HL-60 (cell line): Measurements from ENCODE around the gene KANK4.

ENCODE experiments used
- SPI1 ChIP-seq: IDR thresholded peaks from 2 replicates; pipeline ENCODE4 v1.6.1; 2012; ENCODE audit warnings: low read depth, mild to moderate bottlenecking, borderline replicate concordance
- TF ChIP-seq, protein P1 (sequence below): IDR thresholded peaks from one replicate; pipeline ENCODE4 v1.5.1; 2011; ENCODE audit warnings: low read length, control low read depth, inconsistent platforms; ENCODE audit not compliant: insufficient read depth
- TF ChIP-seq, protein P2 (sequence below): IDR thresholded peaks from 2 replicates; pipeline ENCODE4 v1.6.1; 2012; ENCODE audit warnings: low read depth; ENCODE audit not compliant: insufficient replicate concordance

DNA sequence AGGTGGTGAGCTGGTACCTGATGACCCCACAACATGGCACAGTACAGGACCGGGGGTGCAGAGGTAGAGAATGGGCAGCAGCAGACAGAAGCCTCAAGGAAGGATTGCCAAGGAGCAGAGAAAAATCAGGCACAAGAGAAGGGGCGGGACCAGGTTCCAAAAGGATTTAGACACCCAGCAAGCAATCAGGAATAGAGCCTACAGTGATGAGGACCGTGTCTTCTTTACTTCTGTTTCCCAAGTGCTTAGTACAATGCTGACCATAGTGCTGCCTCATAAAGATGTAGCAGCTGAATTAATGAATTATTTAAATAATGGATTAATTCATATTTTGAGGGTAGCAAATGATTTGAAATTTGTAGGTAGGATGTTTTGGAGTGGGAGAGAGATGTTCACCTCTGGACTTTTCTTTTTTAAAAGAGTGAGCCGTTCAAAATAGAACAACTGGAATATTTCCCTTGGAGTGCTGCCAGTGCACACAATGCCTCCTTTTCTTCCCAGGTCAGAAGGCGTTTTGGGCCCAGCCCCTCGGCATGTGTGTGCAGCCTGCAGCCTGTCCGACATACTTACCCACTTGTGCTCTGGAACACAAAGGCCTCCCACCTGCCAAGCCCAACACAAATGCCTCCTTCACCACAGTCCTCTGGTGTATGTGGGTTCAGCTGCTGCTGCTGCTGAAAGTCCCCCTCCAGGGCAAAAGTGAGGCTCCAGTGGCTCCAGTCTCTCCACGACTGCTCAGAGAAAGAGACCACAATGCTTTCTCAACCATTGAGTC lies 19.6 kb downstream of the KANK4 start:
- TF ChIP-seq, protein P1, sequence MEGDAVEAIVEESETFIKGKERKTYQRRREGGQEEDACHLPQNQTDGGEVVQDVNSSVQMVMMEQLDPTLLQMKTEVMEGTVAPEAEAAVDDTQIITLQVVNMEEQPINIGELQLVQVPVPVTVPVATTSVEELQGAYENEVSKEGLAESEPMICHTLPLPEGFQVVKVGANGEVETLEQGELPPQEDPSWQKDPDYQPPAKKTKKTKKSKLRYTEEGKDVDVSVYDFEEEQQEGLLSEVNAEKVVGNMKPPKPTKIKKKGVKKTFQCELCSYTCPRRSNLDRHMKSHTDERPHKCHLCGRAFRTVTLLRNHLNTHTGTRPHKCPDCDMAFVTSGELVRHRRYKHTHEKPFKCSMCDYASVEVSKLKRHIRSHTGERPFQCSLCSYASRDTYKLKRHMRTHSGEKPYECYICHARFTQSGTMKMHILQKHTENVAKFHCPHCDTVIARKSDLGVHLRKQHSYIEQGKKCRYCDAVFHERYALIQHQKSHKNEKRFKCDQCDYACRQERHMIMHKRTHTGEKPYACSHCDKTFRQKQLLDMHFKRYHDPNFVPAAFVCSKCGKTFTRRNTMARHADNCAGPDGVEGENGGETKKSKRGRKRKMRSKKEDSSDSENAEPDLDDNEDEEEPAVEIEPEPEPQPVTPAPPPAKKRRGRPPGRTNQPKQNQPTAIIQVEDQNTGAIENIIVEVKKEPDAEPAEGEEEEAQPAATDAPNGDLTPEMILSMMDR, result no peak
- no peak for TF ChIP-seq SPI1
- TF ChIP-seq, protein P2, sequence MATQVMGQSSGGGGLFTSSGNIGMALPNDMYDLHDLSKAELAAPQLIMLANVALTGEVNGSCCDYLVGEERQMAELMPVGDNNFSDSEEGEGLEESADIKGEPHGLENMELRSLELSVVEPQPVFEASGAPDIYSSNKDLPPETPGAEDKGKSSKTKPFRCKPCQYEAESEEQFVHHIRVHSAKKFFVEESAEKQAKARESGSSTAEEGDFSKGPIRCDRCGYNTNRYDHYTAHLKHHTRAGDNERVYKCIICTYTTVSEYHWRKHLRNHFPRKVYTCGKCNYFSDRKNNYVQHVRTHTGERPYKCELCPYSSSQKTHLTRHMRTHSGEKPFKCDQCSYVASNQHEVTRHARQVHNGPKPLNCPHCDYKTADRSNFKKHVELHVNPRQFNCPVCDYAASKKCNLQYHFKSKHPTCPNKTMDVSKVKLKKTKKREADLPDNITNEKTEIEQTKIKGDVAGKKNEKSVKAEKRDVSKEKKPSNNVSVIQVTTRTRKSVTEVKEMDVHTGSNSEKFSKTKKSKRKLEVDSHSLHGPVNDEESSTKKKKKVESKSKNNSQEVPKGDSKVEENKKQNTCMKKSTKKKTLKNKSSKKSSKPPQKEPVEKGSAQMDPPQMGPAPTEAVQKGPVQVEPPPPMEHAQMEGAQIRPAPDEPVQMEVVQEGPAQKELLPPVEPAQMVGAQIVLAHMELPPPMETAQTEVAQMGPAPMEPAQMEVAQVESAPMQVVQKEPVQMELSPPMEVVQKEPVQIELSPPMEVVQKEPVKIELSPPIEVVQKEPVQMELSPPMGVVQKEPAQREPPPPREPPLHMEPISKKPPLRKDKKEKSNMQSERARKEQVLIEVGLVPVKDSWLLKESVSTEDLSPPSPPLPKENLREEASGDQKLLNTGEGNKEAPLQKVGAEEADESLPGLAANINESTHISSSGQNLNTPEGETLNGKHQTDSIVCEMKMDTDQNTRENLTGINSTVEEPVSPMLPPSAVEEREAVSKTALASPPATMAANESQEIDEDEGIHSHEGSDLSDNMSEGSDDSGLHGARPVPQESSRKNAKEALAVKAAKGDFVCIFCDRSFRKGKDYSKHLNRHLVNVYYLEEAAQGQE, result no peak
